ENCODE measurements around the gene C1orf87. TPM values are rescaled to one million over a fixed set of nuclear protein-coding genes. Genes with fewer than 3 reads are reported as not detected.

The C1orf87 gene, protein sequence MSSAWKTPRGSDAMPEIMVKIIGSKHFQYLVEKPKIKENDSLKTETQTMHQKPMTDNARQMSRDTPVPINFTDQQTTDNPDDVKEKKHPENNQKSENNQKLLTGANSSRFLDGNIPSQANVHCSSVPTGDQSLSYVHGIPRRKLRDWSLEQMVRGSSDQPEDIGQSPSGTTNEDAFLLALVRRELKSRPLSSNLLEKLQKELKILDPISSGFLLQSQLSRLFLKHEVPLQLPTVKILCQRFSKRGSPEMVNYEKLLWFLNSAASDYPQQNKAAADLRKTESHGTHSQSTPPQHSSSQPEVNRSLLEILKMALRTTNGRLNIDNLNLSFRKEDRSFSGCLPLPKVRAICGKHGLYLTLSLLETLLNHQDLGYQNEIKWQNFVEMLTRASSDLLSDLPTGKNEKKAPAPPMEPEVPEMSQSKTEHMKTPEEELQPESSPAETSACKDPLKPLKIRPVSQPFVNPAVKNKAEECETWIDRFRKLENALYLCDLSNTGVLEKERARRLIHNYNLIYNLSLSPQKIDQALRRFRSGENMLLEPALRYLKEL
- not detected in 2 replicates for total RNA-seq

DNA sequence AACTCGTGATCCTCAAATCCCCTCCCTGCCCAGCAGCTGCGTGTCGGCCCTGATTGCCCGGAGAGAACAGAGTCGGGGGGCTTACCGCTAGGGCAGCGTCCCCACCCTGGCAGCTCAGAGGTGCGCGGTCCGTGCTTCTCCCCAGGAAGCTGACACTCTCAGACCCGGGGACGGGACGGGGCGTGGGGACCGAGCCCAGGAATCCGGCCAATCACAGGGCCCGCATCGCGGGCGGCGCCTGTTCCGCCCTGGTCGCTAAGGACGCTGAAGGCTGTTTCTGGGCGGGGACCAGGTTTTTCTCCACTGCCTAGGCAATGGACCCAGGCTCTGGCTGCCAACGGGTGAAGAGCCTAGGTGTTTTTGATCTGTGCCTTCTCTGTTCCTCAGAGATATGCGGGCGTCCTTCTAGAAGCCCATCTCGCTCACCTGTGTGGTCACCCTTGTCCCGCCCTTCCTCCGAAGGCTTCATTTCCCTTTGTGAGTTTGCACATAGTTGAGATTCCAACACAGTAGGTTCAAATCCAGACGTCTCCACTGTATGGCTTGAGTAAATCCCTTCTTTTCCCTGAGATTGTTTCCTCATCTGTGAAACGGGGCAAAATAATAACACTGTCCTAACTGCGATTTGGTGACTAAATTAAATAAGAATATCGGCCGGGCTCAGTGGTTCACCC is at the start of gene C1orf87:
C1orf87 (minus strand) TSS at position 166 of the 674 bp plus-strand sequence. CDS start 1,127 bp downstream, outside the sequence.
- DNase-seq (ENCODE audit: low read depth, low spot score), result no peak

DNA sequence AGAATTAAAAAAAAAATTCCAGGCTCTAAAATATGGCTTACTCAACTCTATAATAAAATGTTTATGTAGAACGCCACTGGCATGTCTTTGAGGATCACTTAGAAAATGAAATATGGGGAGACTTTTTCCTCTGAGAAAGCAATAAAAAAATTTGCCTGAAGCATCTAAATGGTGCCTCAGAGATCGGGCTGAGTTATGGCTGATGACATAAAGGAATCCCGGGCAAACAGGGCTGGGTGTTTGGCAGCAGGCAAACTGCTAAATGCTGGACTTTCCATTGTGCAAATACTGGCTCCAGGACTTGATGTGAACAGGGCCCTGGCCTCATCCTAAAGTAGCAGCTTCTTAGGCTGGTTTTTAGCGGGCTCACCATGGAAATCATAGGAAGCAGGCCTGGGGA is 44.5 kb upstream of the C1orf87 start:
- no peak for DNase-seq (ENCODE audit: low read depth, low spot score)

DNA sequence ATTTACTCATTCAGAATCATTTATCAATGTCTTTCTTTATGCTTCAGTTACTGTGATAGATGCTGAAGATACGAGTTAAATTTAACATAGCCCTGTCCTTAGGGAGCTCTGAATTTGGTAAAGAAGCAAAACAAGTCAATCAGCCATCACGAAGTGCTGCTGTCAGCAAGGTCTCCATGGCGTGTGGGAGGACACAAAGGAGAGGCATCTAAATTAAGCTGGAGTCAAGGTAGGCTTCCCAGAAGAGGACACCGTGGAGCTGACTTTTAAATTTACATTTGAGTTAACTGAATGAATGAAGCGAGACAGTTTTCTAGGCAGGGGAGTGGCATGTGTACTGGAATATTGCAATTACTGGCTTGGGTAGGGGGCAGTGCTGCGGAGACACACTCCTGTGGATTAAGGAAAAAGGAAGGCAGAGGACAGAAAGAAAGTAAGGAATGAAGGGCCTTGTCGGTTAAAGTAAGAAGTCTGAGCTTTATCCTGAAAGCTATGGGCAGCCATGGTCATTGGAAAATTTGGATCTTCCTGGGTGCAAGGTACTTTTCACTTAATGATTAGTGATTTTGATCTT is 41.3 kb upstream of the C1orf87 start:
- DNase-seq (ENCODE audit: low read depth, low spot score), result no peak

DNA sequence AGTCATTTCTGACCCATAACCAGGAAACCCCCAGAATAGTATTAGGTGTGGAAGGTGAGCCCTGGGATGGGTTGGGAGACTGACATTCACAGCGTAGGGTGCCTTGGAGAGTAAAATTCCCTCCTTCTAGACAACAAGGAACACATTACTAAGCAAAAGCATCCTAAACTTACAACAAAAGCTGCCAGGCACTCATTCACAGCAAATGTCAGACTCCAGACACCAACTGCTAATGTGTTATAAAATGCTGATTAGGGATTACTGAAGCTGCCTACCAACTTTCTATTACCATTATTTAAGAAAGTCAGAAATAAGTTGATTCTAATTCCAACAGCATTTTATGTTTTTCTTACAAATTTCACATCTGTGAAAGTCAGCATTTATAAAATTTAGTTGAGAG is 40.0 kb upstream of the C1orf87 start:
- no peak for DNase-seq (ENCODE audit: low read depth, low spot score)

DNA sequence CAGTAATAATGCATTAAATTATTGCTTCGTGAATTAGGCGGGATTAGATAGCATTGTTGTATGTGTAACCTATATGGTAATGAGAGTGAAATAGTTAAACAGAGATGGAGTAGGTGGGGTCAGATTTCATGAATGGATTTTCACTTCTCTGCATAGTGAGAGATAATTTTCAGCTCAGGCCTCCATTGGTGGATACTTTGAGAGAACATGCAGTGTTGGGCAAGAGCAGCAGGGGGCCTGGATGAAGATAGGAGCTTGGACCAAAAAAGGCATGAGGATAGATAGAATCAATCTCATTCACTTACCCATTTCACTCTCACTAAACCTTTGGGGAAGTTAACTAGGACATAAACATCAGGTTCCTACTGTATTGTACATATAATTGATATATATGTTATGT is 39.5 kb upstream of the C1orf87 start:
- no peak for DNase-seq (ENCODE audit: low read depth, low spot score)

DNA sequence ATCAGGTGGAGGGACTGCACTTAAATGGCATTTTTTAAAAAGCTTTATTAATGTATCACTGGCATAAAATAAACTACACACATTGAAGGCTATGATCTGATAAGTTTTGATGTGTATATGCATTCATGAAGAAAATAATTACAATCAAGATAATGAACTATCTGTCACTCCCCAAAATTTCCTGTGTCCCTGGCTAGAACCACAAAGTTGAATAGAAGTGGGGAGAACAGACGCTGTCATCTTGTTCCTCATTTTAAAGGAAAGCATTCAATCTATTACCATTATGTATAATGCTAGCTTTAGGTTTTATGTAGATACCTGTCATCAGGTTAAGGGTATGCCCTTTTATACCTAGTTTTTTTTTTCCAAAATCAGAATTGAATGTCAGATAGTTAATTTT is 38.1 kb upstream of the C1orf87 start:
- DNase-seq (ENCODE audit: low read depth, low spot score), result no peak

DNA sequence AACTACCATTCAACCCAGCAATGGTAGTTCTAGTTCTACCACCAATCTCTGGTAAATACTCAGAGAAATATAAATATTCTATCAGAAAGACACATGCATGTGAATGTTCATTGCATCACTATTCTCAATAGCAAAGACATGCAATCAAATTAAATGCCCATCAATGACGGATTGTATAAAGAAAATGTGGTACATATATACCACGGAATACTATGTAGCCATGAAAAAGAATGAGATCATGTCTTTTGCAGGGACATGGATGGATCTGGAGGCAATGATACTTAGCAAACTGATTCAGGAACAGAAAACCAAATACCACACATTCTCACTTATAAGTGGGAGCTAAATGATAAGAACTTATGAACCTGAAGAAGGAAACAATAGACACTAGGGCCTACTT is 37.5 kb upstream of the C1orf87 start:
- no peak for DNase-seq (ENCODE audit: low read depth, low spot score)

DNA sequence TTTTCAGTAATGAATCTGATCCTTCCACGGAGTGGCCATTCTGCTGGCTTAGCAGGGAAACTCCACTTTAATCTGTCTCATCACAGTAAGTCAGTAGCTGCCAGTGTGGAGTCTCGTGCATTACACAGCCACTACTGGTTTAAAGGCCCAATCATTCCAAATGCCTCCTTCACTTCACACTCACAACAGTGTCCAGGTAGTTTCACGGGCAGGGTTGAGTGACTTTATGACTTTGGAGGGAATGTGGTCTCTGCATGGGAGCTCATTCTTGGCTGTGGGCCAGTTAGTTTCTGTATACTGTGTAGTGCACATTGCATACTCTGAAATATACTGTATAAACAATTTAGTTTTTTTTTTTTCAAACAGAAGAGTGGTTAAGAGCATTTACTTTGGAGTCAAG is 34.6 kb upstream of the C1orf87 start:
- no peak for DNase-seq (ENCODE audit: low read depth, low spot score)

DNA sequence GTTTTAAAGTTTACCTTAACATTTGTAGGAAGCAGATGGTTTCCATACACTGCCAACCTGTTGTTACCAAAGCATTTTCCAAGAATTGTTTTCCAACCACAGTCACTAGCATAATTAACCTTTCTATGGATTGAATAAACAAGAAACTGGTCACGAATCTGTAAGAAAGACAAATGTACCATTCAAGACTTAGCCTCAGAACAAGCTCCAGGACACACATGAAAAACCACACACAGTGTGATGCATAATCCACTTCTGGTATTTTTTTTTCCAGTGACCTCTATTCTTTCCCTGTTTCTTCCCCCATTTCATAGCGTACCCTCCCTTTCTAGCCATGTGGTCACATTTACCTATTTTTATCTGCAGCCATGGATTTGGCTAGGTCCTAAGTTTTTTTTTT is 29.6 kb upstream of the C1orf87 start:
- DNase-seq (ENCODE audit: low read depth, low spot score), result no peak

DNA sequence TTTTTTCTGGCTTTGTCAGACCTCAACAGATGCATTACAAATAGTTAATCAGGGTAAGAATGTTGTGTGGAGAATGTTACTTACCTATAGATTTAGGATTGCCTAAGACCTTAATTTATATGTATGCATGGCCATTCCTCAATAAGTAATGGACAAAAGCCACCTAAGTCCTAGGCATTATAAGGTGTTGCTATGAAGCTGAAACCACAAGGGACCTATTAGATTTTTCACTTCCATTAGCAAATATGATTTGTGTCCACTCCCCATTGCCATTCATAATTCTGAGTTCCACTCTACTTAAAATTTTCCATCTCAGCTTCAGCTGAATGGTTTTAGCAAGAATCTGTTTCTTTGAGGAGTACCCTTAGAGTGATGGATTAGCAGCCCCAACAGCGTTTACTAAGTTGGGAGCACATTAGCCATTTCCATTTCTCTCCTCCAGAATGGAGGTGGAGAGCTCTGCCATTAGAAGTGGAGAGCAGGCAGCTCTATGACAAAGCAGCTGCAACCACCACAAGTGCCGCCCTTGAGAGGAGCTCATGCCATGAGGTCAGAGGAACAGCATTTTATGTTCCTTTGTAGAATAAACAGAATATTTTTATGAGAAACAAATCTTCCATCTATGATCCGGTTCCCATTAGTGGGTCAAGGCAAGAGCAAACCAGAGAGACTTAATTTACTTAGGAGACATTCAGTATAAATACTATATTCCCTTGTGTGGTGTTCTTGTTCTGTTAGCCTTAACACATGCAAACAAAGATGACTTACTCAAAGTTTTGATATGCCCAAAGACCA is 28.9 kb upstream of the C1orf87 start:
- no peak for DNase-seq (ENCODE audit: low read depth, low spot score)

DNA sequence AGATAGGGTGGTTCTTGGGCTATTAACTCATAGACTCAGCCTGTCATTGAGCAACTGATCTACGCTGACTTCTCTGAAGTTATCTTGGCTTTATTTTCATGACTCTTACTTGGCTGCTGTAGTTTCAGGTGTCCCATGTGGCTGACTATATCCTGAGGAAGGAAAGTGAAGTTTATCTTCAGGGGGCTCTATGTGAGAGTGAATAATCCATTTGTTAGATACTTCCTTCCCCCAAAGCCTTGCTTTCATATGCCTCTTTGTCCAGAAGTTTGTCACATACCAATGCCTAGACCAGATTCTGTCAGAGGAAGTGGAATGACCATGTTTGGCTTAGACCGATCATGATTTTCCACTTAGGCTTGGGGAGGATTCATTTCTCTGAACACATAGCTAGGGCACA is 27.9 kb upstream of the C1orf87 start:
- no peak for DNase-seq (ENCODE audit: low read depth, low spot score)

DNA sequence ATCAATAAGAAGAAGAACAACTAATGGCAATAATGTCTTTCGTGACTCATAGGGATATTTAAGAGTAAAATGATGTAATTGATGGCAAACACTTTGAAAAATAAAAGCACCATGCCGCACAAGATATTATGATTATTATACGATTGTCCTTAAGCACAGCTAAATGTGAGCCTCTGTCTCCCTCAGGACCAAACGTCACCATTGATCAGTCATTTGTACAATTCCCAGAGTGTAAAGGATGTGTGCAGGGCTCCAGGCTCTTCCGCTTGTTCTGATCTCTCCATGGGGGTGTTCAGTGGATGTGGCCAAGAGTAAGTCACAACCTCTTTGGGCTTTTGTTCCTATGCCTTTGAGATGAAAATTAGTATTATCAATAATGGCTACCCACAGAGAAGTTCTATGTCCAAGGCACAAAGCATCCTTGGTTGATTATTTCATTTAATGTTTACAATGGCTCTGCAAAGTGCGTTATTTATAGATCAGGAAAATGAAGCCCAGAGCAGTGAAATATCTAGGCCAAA is 17.7 kb upstream of the C1orf87 start:
- no peak for DNase-seq (ENCODE audit: low read depth, low spot score)

DNA sequence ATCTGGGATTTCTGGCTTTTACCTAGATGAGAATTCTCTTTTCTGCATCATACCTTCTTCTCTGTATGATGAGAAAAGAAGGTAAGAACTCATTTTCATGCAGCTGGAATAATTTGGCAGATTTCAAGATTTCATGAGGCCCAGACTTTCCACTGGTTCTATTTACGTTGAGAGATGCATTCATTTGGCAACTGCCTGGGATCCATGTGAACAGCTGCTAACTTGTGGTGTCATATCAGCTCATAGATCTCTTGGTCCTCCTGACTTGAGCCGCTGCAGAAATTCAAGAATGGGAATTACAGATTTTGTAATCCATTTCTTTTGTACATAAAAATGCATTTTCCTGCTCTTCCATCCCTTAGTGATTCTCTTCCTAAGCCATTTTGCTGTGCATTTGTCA is 17.1 kb upstream of the C1orf87 start:
- no peak for DNase-seq (ENCODE audit: low read depth, low spot score)

DNA sequence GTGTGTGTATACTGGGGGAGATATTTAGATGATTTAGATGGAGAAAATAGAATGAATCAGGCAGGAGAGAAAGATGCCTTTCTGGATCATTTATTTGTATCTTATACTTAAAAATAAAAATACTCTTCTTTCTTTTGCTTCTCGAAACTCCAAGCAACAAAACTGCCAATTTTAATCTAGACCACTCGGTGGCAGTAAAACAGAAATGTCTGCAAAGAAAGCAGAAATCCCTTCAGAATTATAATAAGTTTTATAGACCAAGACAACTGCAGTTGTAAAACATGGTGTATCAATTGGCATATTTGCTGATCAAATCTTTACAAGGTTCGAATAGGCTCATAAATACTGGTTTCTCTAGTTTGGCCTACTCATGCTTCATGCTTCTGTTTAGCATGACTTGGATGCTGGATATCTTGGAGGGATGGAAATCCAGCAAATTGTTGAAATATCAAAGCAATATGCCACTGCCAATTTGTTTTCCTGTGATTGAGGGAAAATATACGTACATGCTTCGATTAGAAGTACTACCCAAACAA is 15.1 kb upstream of the C1orf87 start:
- DNase-seq (ENCODE audit: low read depth, low spot score), result no peak

DNA sequence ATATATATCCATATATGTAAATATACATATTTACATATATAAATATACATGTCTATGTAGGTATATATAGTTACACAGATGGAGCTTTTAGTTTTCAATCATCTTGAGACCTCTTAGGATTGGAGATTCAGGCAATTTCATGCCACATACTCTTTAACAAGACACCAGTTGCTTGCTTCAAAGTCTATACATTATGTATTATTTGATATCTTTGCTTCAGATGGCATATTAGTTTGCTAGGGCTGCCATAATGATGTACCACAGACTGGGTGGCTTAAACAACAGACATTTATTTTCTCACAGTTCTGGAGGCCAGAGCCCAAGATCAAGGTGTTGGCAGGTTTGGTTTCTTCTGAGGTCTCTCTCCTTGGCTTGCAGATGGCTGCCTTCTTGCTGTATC is 14.1 kb upstream of the C1orf87 start:
- DNase-seq (ENCODE audit: low read depth, low spot score), result no peak

DNA sequence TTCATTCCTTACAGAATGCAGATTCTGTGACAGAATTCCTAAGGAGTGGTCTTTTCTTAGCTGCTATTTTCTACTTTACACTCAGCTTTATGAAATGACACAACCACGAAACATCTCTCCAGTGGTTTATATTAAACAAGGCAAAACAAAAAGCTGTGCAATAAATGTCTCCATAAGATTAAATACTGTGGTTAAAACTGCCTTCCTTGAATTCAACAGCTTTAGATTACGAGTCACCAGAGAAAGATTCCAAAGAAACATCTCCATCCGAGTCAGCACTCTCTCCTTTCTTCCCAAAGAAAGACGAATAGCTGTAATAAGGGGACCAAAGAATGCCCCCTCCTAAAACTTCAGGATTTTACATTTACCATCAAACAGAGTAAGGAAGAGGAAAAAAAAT is 4.6 kb upstream of the C1orf87 start:
- no peak for DNase-seq (ENCODE audit: low read depth, low spot score)

DNA sequence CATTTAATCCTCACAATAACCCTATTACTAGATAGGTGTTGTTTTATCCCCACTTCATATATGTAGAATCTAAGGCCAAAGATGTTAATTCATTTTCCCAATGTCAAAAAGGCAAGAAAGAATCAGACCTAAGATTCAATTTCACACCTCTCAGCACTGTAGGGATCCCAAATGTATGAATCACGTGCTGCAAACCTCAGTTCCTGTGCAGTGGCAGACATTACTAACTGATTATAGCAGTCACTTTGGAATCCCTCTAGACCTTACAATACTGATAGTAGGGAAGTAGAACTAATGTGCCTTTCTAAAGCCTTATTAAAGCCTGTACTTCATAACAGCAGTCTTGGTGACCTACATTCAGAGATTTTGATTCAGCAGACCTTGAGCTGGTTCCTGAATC is 2.3 kb downstream of the C1orf87 start:
- DNase-seq (ENCODE audit: low read depth, low spot score), result no peak

DNA sequence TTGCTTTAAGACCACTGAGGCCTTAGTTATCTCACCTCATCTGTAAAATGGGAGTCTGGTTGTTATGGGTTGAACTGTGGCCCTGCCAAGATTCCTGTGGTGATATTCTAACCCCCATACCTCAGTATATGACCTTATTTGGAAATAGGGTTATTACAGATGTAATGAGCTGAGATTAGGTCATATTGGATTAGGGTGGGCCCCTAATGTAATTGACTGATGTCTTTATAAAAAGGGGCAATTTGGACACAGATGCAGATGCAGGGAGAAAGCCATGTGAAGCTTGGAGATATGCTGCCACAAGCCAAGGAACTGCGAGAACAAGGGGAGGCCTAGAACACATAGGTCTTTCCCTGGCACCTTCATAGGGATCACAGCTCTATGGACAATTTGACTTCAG is 3.9 kb downstream of the C1orf87 start:
- no peak for DNase-seq (ENCODE audit: low read depth, low spot score)

DNA sequence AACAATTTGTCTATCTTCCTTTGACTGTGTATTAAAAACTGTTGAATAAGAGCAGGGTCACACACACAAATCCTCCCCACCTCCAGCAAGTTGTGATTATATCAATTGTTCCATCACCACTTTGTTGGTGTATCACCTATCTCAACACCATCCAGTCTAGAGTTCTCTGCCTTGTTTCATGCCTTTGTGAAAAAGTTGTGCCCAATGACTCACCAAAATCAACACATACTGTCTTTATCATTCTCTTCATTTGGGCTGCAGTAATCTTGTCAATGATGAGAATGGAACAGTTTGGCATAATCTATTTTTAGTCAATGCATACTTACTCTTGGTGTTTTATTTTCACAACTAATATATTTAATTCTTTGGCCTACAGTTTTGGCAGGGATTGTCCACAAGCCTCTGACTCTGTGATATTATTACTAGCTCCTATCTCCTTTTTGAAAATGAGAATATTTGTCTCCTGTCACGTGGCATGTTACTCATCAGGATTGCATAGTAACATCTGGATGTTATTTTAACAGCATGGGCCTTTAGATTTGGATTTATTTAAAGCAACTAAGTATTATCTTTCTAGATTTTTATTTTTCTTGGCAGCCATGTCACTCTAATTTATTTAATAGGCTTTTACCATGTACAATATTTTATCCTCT is 5.1 kb downstream of the C1orf87 start:
- DNase-seq (ENCODE audit: low read depth, low spot score), result no peak

DNA sequence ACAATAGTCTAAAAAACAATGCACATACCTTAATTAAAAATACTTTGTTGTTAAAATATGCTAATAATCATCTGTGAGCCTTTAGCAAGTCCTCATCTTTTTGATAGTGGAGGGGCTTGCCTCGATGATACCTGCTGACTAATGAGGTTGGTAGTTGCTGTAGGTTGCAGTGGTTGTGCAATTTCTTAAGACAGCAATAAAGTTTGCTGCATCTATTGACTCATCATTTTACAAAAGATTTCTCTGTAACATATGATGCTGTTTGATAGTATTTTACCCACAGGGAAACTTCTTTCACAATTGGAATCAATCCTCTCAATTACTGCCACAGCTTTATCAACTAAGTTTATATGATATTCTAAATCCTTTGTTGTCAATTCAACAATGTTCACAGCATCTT is 7.6 kb downstream of the C1orf87 start:
- DNase-seq (ENCODE audit: low read depth, low spot score), result no peak

DNA sequence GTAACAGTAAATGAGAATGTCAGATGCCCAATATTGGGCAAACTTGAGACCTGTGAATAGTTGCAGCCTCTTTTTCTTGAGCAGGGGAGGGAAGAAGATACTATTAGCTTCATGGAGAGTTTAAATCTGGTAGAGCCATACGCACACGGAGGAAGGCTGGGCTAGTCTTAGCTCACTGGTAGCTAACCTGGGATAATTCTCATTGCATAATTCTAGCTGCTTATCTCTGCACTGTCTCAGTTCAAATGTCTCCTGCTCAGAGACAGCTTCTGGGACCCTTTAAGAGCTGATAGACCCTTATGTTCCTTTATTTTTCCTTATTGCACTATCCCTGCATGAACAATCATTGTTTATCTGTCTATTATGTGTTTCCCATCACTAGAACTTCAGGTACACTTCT is 8.4 kb downstream of the C1orf87 start:
- no peak for DNase-seq (ENCODE audit: low read depth, low spot score)

Data from pulmonary artery endothelial cell (primary cell).